Subcutaneous adipose tissue (tissue), 4 donors: ENCODE data around the gene HNRNPUL1. TPM values are rescaled to one million over a fixed set of nuclear protein-coding genes. Genes with fewer than 3 reads are reported as not detected.

ENCODE experiments used
- CTCF ChIP-seq: fragments of 450-650 bp; IDR thresholded peaks from one replicate; pipeline ENCODE4 v1.5.1; 2016; ENCODE audit warnings: low read depth, mild to moderate bottlenecking, control low read depth, antibody characterized with exemption, moderate library complexity
- total RNA-seq, 4 donors: library from RNA; depleted of rRNA; stranded (reverse); fragments of >200 nt; gene quantifications; one replicate each; pipeline ENCODE4 v1.1.0, GENCODE V29; 2016

HNRNPUL1 gene
- total RNA-seq, 4 donors from 2014 or later: 83.3 to 178 (median 135) TPM

- TF ChIP-seq CTCF: no peak
Measured at GRCh38 chr19:41299046-41299754, 35.0 kb downstream of the HNRNPUL1 start.

- no peak for TF ChIP-seq CTCF
Measured at GRCh38 chr19:41299755-41300089, 35.5 kb downstream of the HNRNPUL1 start.

GRCh38 chr19:41300555-41300954 lies 36.4 kb downstream of the HNRNPUL1 start:
- no peak for TF ChIP-seq CTCF

- TF ChIP-seq CTCF: no peak
Measured at GRCh38 chr19:41302624-41303351, 38.6 kb downstream of the HNRNPUL1 start.

- no peak for TF ChIP-seq CTCF
Measured at GRCh38 chr19:41303954-41304353, 39.8 kb downstream of the HNRNPUL1 start.

GRCh38 chr19:41304706-41305483 lies 40.7 kb downstream of the HNRNPUL1 start:
- TF ChIP-seq CTCF: no peak
